Adrenal gland (tissue), 12 donors: Measurements from ENCODE around the gene CMTM3. TPM values are rescaled to one million over a fixed set of nuclear protein-coding genes. Genes with fewer than 3 reads are reported as not detected.

Experiments
- DNase-seq, 7 donors: peaks; one replicate each; pipeline ENCODE4 v3.0.0-alpha.2; 2019 to 2020
- H3K27ac ChIP-seq, 5 donors: fragments of 200-600 bp; sonication (generic) in 4 of 5; 1 replicate in 3 of 5; 2 replicates in 2 of 5; pipeline versions ENCODE4 v1.5.1 to v1.8.0; 2016 to 2020; ENCODE audit warnings: mild to moderate bottlenecking in 1 of 5
- H3K27me3 ChIP-seq: fragments of 200-600 bp; 2 replicates; pipeline ENCODE4 v1.8.0; 2021
- H3K36me3 ChIP-seq, 2 donors: fragments of 200-600 bp; replicated peaks in 1 of 2; 1 replicate in 1 of 2; 2 replicates in 1 of 2; pipeline versions ENCODE4 v1.5.1 to v1.8.0; 2018 to 2022
- H3K4me1 ChIP-seq, 2 donors: fragments of 200-600 bp; replicated peaks in 1 of 2; 1 replicate in 1 of 2; 2 replicates in 1 of 2; pipeline versions ENCODE4 v1.5.1 to v1.8.0; 2018 to 2021
- H3K4me3 ChIP-seq, 4 donors: fragments of 200-600 bp; sonication (generic) in 3 of 4; one replicate each; pipeline ENCODE4 v1.5.1; 2016 to 2018
- H3K9me3 ChIP-seq, 3 donors: fragments of 200-600 bp; sonication (generic) in 1 of 3; replicated peaks in 1 of 3; 1 replicate in 2 of 3; 2 replicates in 1 of 3; pipeline versions ENCODE4 v1.5.1 to v1.8.0; 2016 to 2021
- POLR2A ChIP-seq, 2 donors: fragments of 450-650 bp; IDR thresholded peaks; one replicate each; pipeline ENCODE4 v1.6.1; 2017; ENCODE audit warnings: antibody characterized with exemption in 2 of 2, mild to moderate bottlenecking in 2 of 2, moderate library complexity in 1 of 2
- WGBS, 4 donors: extraction: QIAGEN DNeasy Blood & Tissue Kit in 2 of 4; methylation state at CpG; one replicate each; pipeline versions ENCODE4 v1.1.5 to v1.1.7; 2013 to 2017; 5-methylcytosine and 5-hydroxymethylcytosine counted together
- intact Hi-C, 2 donors: fragments of 100-400 bp; cut with DNase I; formaldehyde crosslinking; loops; one replicate each; pipeline versions ENCODE4 v1.14.1 to v1.15.0; 2022 to 2023
- polyA plus RNA-seq, 3 donors: library from polyadenylated mRNA; stranded (reverse); fragments of 200-250 nt in 2 of 3; fragments of 350-450 nt in 1 of 3; fragmentation: Illumina TruSeq in 1 of 3; extraction: RNeasy Lipid Tissue Mini Kit (QIAGEN cat#74804) in 1 of 3; gene quantifications; one replicate each; pipeline ENCODE4 v1.2.3, GENCODE V29; 2013 to 2014
- total RNA-seq, 9 donors: library from RNA; depleted of rRNA in 4 of 9; stranded (reverse); fragments of >200 nt in 4 of 9; fragments of 120-200 nt in 1 of 9; fragmentation: NEBNext Ultra II Directional in 1 of 9; extraction: Animal tissue kit (Norgen Biotek cat#: 25700) in 1 of 9; gene quantifications; one replicate each; pipeline versions ENCODE4 v1.1.0 to v1.2.4, GENCODE V29; 2013 to 2023
- TF ChIP-seq, protein P1 (sequence below), 6 experiments: fragments of 450-650 bp in 4 of 6; fragments of 200-600 bp in 2 of 6; sonication (generic) in 1 of 6; IDR thresholded peaks; 1 replicate in 5 of 6; 2 replicates in 1 of 6; pipeline versions ENCODE4 v1.5.1 to v1.8.0; 2016 to 2021; ENCODE audit warnings: antibody characterized with exemption in 6 of 6, mild to moderate bottlenecking in 2 of 6, moderate library complexity in 1 of 6
- donor health status: healthy with polysubstance abuse.
- donor health status: Bipolar disorder and iron deficiency.
- donor health status: DM: yes; HTN: yes; CAD: no.
- donor health status: DM: no; HTN: no; CAD: no.
- donor health status: DM: no; HTN: no; CAD: no.
- donor health status: DM: yes; HTN: yes; CAD: no.

Gene CMTM3
- total and polyA plus RNA-seq, 12 donors: 6.4 to 31.8 (median 24.6) TPM

DNA sequence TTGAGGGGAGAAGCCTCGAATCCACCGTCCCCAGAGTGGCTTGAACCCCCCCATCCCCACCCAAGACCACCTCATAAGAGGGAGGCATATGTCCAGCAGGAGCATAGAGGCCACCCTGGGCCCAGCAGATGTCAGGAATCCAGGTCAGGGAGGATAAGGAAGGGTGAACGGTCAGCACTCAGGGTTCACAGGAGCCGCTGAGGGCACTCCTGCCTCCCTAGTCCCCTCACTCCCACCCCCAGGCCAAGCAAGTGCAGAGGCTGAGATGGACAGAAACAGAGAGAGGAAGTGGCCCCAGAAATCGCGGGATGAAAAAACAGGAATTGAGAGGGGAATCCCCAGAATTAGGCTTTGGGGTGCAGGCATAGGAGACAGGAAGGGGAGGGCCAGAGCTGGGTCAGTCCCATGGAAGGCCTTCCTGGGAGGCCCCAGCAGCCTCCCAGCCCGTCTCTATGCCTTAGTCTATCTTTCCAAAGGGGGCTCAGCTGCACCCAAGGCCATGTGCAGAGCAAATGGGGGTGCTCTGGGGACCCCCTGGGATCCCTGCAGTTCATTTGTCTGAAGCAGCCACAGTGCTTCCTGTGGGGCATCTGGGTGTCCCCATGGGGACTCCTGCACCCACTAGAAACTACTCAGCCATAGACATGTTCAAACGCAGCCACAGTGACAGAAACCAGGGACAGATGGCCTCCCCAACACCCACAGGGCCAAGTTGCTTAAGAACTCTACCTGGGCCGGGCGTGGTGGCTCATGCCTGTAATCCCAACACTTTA, 1.7 kb downstream of the CMTM3 start:
- peaks cover 0 to 12% of the 10 kb centered on the region in 2 donors for H3K4me1 ChIP-seq
- H3K4me3 ChIP-seq: peak overlapping the region in 1 of 4 donors; percentile 68
- TF ChIP-seq, protein P1, sequence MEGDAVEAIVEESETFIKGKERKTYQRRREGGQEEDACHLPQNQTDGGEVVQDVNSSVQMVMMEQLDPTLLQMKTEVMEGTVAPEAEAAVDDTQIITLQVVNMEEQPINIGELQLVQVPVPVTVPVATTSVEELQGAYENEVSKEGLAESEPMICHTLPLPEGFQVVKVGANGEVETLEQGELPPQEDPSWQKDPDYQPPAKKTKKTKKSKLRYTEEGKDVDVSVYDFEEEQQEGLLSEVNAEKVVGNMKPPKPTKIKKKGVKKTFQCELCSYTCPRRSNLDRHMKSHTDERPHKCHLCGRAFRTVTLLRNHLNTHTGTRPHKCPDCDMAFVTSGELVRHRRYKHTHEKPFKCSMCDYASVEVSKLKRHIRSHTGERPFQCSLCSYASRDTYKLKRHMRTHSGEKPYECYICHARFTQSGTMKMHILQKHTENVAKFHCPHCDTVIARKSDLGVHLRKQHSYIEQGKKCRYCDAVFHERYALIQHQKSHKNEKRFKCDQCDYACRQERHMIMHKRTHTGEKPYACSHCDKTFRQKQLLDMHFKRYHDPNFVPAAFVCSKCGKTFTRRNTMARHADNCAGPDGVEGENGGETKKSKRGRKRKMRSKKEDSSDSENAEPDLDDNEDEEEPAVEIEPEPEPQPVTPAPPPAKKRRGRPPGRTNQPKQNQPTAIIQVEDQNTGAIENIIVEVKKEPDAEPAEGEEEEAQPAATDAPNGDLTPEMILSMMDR (IDR thresholded peaks at IDR 0.05): no peak
- no peak for TF ChIP-seq POLR2A (IDR thresholded peaks at IDR 0.05)
- 53 to 72% (median 69%) methylated on average over 3 to 10 of the region's 10 CpGs for WGBS, 4 donors
- H3K9me3 ChIP-seq: no peaks in the 10 kb centered on the region
- peak overlapping the region in 3 of 5 donors; percentile 49 to 73 (median 72) for H3K27ac ChIP-seq
- intact Hi-C loops: loop anchor here (10.0 kb wide), 4 partner anchors 119 to 259 kb away; no protein-coding TSS in a partner anchor
- H3K36me3 ChIP-seq: peaks cover 0 to 18% of the 10 kb centered on the region in 2 donors
- DNase-seq: no peak
- no peaks in the 10 kb centered on the region for H3K27me3 ChIP-seq

DNA sequence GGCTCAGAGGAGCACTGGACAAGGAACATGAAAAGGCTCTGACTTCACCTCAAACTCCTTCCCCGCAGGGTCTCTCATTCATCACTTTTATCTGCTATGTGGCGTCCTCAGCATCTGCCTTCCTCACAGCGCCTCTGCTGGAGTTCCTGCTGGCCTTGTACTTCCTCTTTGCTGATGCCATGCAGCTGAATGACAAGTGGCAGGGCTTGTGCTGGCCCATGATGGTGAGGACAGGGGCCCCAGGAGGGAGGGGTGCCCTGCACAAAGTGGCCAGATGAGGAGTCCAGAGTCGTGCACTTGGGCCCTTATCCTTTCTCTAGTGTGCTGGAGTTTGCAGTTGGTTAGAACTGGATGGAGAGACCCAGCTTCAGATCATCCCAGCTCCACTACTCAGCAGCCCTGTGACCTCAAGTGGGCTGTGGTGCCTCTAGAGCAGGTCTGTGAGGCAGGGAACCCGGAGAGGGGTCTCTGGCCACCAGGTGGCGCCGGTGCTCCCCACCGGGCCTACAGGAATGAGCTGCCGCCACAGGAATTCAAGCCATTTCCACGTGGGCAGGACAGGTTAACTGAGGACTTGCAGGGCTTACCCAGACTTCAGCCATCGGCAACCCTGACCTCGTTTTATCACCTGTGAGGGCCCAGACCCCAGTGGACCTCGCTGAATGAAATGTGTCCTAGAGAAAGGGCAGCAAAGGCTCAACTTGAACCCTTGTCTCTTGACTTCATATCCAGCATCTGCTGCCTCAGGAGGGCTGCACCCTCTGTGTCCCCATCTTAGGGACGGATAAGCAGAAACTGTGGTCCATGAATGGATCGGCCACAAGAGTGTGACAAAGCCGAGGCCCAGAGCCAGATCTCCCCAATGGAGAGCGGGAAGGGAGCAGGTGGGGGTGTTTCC, 4.0 kb downstream of the CMTM3 start:
- peak; percentile 87 to 95 (median 92) for DNase-seq
- intact Hi-C loops: loop anchor here (10.0 kb wide), 4 partner anchors 116 to 256 kb away; no protein-coding TSS in a partner anchor
- no peak for TF ChIP-seq POLR2A (IDR thresholded peaks at IDR 0.05)
- TF ChIP-seq, protein P1 (IDR thresholded peaks at IDR 0.05): peak; percentile 78 to 91 (median 87)
- no peaks in the 10 kb centered on the region for H3K27me3 ChIP-seq
- H3K4me3 ChIP-seq: no peak overlapping the region
- no peaks in the 10 kb centered on the region for H3K9me3 ChIP-seq
- H3K4me1 ChIP-seq: peaks cover 0 to 11% of the 10 kb centered on the region in 2 donors
- WGBS, 4 donors: 28 to 74% (median 34%) methylated on average over 7 to 17 of the region's 17 CpGs
- peaks cover 0 to 40% of the 10 kb centered on the region in 2 donors for H3K36me3 ChIP-seq
- no peak overlapping the region for H3K27ac ChIP-seq

DNA sequence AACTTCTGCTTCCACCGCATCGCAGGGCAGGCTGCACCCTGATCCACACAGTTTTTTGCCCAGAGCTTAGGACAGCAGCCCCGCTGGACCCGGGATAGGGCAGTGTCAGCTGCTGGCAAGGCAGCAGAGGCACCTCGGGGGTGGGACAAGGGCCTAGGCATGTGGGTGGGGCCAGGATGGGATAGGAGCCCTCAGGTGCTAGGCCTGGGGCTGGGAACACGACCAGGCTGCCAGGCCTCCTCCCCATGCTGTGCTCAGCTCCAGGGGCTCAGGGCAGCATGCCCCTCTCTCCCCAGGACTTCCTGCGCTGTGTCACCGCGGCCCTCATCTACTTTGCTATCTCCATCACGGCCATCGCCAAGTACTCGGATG, 4.6 kb downstream of the CMTM3 start:
- Histone ChIP-seq H3K9me3 (no peaks in the 10 kb centered on the region), H3K27me3 (no peaks in the 10 kb centered on the region), H3K4me3 (no peak overlapping the region), H3K27ac (no peak overlapping the region), H3K36me3 (peaks cover 0 to 42% of the 10 kb centered on the region in 2 donors), H3K4me1 (peaks cover 0 to 7% of the 10 kb centered on the region in 2 donors)
- intact Hi-C loops: loop anchor here (10.0 kb wide), 4 partner anchors 116 to 256 kb away; no protein-coding TSS in a partner anchor
- TF ChIP-seq, protein P1 (IDR thresholded peaks at IDR 0.05): no peak
- no peak for TF ChIP-seq POLR2A (IDR thresholded peaks at IDR 0.05)
- DNase-seq: no peak
- 84 to 89% (median 87%) methylated on average over 5 to 12 of the region's 12 CpGs for WGBS, 4 donors
